ENCODE data around the gene IL9.
A peak's percentile ranks its signal among the peaks of the same experiment; 100 is the strongest.

The IL9 gene

GRCh38 chr5:135934939-135935338 is 39.3 kb upstream of the IL9 start:
- TF ChIP-seq CEBPB (IDR thresholded peaks at IDR 0.05) (no peak), RAD21 (IDR thresholded peaks at IDR 0.05; ENCODE audit: low read depth) (no peak), REST (IDR thresholded peaks at IDR 0.05; ENCODE audit: low read depth) (peak; percentile 50)

GRCh38 chr5:135930949-135931295 is 35.3 kb upstream of the IL9 start:
- TF ChIP-seq RAD21 (IDR thresholded peaks at IDR 0.05; ENCODE audit: low read depth) = no peak
- no peak for TF ChIP-seq FOXM1 (IDR thresholded peaks at IDR 0.05; ENCODE audit: borderline replicate concordance, low read depth)
- TF ChIP-seq TEAD4 (IDR thresholded peaks at IDR 0.05) = no peak
- no peak for TF ChIP-seq REST (IDR thresholded peaks at IDR 0.05; ENCODE audit: low read depth)
- TF ChIP-seq MAX (IDR thresholded peaks at IDR 0.05) = no peak
- no peak for TF ChIP-seq TCF12 (IDR thresholded peaks at IDR 0.05; ENCODE audit: low read depth)
- TF ChIP-seq NFIC (IDR thresholded peaks at IDR 0.05) = no peak
- no peak for TF ChIP-seq CEBPB (IDR thresholded peaks at IDR 0.05)
- no peak for TF ChIP-seq ZBTB7A (IDR thresholded peaks at IDR 0.05; ENCODE audit: low read depth)
- no peak for TF ChIP-seq USF1 (IDR thresholded peaks at IDR 0.05)
- TF ChIP-seq YY1 (IDR thresholded peaks at IDR 0.05; ENCODE audit: low read depth) = no peak

GRCh38 chr5:135930029-135930948 is 34.6 kb upstream of the IL9 start:
- TF ChIP-seq USF1 (IDR thresholded peaks at IDR 0.05) (no peak), ZBTB7A (IDR thresholded peaks at IDR 0.05; ENCODE audit: low read depth) (no peak), TAF1 (IDR thresholded peaks at IDR 0.05; ENCODE audit: low read depth) (no peak), YY1 (IDR thresholded peaks at IDR 0.05; ENCODE audit: low read depth) (no peak), REST (IDR thresholded peaks at IDR 0.05; ENCODE audit: low read depth) (no peak), EP300 (IDR thresholded peaks at IDR 0.05; ENCODE audit: borderline replicate concordance) (no peak), MAX (IDR thresholded peaks at IDR 0.05) (no peak), CEBPB (IDR thresholded peaks at IDR 0.05) (no peak), NFIC (IDR thresholded peaks at IDR 0.05) (no peak), CREB1 (IDR thresholded peaks at IDR 0.05; ENCODE audit: low read depth) (no peak), TEAD4 (IDR thresholded peaks at IDR 0.05) (no peak), RAD21 (IDR thresholded peaks at IDR 0.05; ENCODE audit: low read depth) (no peak), EGR1 (IDR thresholded peaks at IDR 0.05) (no peak), TCF12 (IDR thresholded peaks at IDR 0.05; ENCODE audit: low read depth) (no peak), FOXM1 (IDR thresholded peaks at IDR 0.05; ENCODE audit: borderline replicate concordance, low read depth) (no peak)

GRCh38 chr5:135921388-135921787 is 25.7 kb upstream of the IL9 start:
- TF ChIP-seq CREB1 (IDR thresholded peaks at IDR 0.05; ENCODE audit: low read depth) = no peak
- TF ChIP-seq NFIC (IDR thresholded peaks at IDR 0.05) = no peak
- no peak for TF ChIP-seq TAF1 (IDR thresholded peaks at IDR 0.05; ENCODE audit: low read depth)
- TF ChIP-seq FOXM1 (IDR thresholded peaks at IDR 0.05; ENCODE audit: borderline replicate concordance, low read depth) = no peak
- no peak for TF ChIP-seq MAX (IDR thresholded peaks at IDR 0.05)
- TF ChIP-seq YY1 (IDR thresholded peaks at IDR 0.05; ENCODE audit: low read depth) = no peak
- no peak for TF ChIP-seq EGR1 (IDR thresholded peaks at IDR 0.05)
- TF ChIP-seq TCF12 (IDR thresholded peaks at IDR 0.05; ENCODE audit: low read depth) = no peak
- no peak for TF ChIP-seq CEBPB (IDR thresholded peaks at IDR 0.05)
- no peak for TF ChIP-seq EP300 (IDR thresholded peaks at IDR 0.05; ENCODE audit: borderline replicate concordance)
- no peak for TF ChIP-seq TEAD4 (IDR thresholded peaks at IDR 0.05)
- TF ChIP-seq USF1 (IDR thresholded peaks at IDR 0.05) = no peak
- TF ChIP-seq ZBTB7A (IDR thresholded peaks at IDR 0.05; ENCODE audit: low read depth) = no peak
- no peak for TF ChIP-seq RAD21 (IDR thresholded peaks at IDR 0.05; ENCODE audit: low read depth)
- TF ChIP-seq REST (IDR thresholded peaks at IDR 0.05; ENCODE audit: low read depth) = no peak

Data from Ishikawa (cell line).